Measurements from ENCODE around the gene RPL36A. TPM values are rescaled to one million over a fixed set of nuclear protein-coding genes. Genes with fewer than 3 reads are reported as not detected.

The RPL36A gene
- total and polyA plus RNA-seq, 10 donors: 151 to 7,329 (median 2,765) TPM

GRCh38 chrX:101397779-101398178, 7.0 kb downstream of the RPL36A start:
- 43 to 87% (median 66%) methylated on average over 4 of the region's 4 CpGs for WGBS, 5 donors
- Histone ChIP-seq H3K36me3 (peaks cover 0 to 84% (median 3%) of the 10 kb centered on the region in 6 donors), H3K27ac (no peak overlapping the region), H3K4me3 (no peak overlapping the region), H3K4me1 (peaks cover 0 to 21% (median 4%) of the 10 kb centered on the region in 6 donors), H3K27me3 (replicated peaks in 1 of 7) (no peaks in the 10 kb centered on the region), H3K9me3 (no peaks in the 10 kb centered on the region)
- TF ChIP-seq CTCF (IDR thresholded peaks at IDR 0.05 in 8 of 11, conservative IDR thresholded peaks at IDR 0.05 in 3 of 11) (no peak), POLR2AphosphoS5 (IDR thresholded peaks at IDR 0.05) (no peak), POLR2A (IDR thresholded peaks at IDR 0.05) (no peak)
- no peak for DNase-seq
- intact Hi-C loops (cut with DNase I; ENCODE audit: low total_unique reads): no loop called here

GRCh38 chrX:101398694-101399093, 7.9 kb downstream of the RPL36A start:
- Histone ChIP-seq H3K27ac (no peak overlapping the region), H3K9me3 (no peaks in the 10 kb centered on the region), H3K4me1 (peaks cover 0 to 12% (median 0%) of the 10 kb centered on the region in 6 donors), H3K27me3 (replicated peaks in 1 of 7) (no peaks in the 10 kb centered on the region), H3K4me3 (no peak overlapping the region), H3K36me3 (peaks cover 0 to 85% (median 3%) of the 10 kb centered on the region in 6 donors)
- WGBS, 5 donors: 74 to 97% (median 93%) methylated on average over 4 of the region's 4 CpGs
- DNase-seq: no peak
- intact Hi-C loops (cut with DNase I; ENCODE audit: low total_unique reads): no loop called here
- TF ChIP-seq POLR2A (IDR thresholded peaks at IDR 0.05) (no peak), POLR2AphosphoS5 (IDR thresholded peaks at IDR 0.05) (no peak), CTCF (IDR thresholded peaks at IDR 0.05 in 8 of 11, conservative IDR thresholded peaks at IDR 0.05 in 3 of 11) (no peak)

- H3K9me3 ChIP-seq: no peaks in the 10 kb centered on the region
- intact Hi-C loops (cut with DNase I; ENCODE audit: low total_unique reads): no loop called here
- peaks cover 0 to 6% (median 0%) of the 10 kb centered on the region in 6 donors for H3K4me1 ChIP-seq
- WGBS, 5 donors: 80 to 96% (median 94%) methylated on average over 4 of the region's 4 CpGs
- H3K36me3 ChIP-seq: peaks cover 0 to 86% (median 3%) of the 10 kb centered on the region in 6 donors
- no peak for DNase-seq
- no peak overlapping the region for H3K27ac ChIP-seq
- H3K27me3 ChIP-seq (replicated peaks in 1 of 7): no peaks in the 10 kb centered on the region
- no peak overlapping the region for H3K4me3 ChIP-seq
- no peak for TF ChIP-seq POLR2AphosphoS5 (IDR thresholded peaks at IDR 0.05)
- TF ChIP-seq CTCF (IDR thresholded peaks at IDR 0.05 in 8 of 11, conservative IDR thresholded peaks at IDR 0.05 in 3 of 11): no peak
- TF ChIP-seq POLR2A (IDR thresholded peaks at IDR 0.05): no peak
Observed at GRCh38 chrX:101399825-101400224, 9.0 kb downstream of the RPL36A start.

DNA sequence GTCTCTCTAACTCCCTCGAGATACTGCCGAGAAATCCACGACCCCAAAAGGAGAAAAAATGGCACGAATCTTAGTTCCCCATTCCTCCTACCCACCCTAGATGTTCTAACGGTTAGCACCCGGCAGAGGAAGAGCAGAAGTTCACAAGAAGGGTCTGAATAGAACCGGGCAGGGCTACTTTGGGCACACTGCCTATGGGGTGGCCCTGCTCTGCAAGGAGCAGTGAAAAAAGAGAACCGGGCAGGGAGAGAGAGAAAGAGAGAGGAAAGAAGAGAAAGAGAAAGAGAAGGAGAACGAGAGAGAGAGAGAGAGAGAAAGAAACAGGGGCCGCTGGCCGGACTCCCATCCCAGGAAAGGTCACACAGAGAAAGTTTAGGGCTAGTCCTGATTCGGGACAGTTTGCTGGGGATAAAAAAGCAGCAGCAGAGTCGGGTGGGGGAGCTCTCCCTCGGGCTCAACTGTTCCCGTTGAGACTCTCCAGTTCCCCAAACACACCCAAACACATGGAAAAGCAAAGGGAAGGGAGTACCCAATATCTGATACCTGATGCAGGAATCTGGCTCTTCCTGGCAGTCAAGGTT, 16.4 kb downstream of the RPL36A start:
- intact Hi-C loops (cut with DNase I; ENCODE audit: low total_unique reads): no loop called here
- Histone ChIP-seq H3K27me3 (replicated peaks in 1 of 7) (no peaks in the 10 kb centered on the region), H3K4me3 (peak overlapping the region; percentile 31 to 73 (median 52)), H3K36me3 (peaks cover 0 to 24% (median 3%) of the 10 kb centered on the region in 6 donors), H3K27ac (peak overlapping the region; percentile 51 to 97 (median 93)), H3K4me1 (peaks cover 14 to 49% (median 34%) of the 10 kb centered on the region in 6 donors), H3K9me3 (no peaks in the 10 kb centered on the region)
- 0 to 32% (median 1%) methylated on average over 12 to 15 of the region's 15 CpGs for WGBS, 5 donors
- TF ChIP-seq POLR2A (IDR thresholded peaks at IDR 0.05) (no peak), POLR2AphosphoS5 (IDR thresholded peaks at IDR 0.05) (no peak), CTCF (IDR thresholded peaks at IDR 0.05 in 8 of 11, conservative IDR thresholded peaks at IDR 0.05 in 3 of 11) (no peak)
- DNase-seq: no peak
